ENCODE data around the gene CCT4.
"Not testable (repeated sequence)": the region's sequence is repeated elsewhere in the genome, so short reads cannot be mapped to it uniquely, and the experiment has no call there.

CCT4 gene

DNA sequence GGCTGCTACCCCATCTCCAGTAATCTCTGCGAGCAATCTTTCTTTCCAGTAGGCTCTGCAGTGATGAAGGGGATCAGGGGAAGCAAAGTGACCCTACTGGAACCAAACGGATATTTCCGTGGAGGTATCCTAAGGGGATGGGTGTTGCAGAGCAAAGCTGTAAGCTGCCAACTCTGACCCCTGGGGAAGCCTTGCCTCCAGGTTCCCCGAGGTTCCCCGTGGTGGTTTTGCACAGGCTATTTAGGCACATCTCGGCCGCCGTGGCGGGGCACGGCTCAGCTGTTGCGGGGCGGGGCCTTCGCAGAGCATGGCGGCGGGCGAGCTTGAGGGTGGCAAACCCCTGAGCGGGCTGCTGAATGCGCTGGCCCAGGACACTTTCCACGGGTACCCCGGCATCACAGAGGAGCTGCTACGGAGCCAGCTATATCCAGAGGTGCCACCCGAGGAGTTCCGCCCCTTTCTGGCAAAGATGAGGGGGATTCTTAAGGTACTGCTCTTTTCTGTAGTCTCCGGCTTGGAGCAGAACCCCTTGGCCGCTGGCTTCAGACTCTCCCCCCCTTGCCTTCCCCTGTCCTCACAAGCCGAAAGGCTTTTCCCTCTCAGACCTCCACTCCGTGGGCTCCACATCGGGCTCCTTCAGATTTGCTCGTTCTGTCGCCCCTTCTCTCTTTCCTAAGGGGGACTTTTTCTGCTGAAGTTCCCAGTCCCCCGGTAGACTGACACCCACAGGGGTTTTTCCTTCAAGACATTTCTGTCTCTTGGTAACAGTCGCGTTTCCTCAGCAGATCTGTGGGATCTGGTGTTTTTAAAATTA is 17.1 kb upstream of the CCT4 start, which contains the start of gene COMMD1:
COMMD1 (plus strand) TSS at position 303 of the 814 bp plus-strand sequence; CDS start at position 308, 5 bp downstream.
- peaks cover 7% of the 10 kb centered on the region for H3K4me1 Mint-ChIP-seq
- ATAC-seq = peak; percentile 99

GRCh38 chr2:61900281-61900680 is 11.8 kb upstream of the CCT4 start:
- Mint-ChIP-seq H3K36me3 (no peaks in the 10 kb centered on the region), H3K4me3 (no peak overlapping the region), H3K4me1 (peaks cover 6% of the 10 kb centered on the region), H3K9me3 (no peaks in the 10 kb centered on the region), H3K27ac (no peak overlapping the region)
- DNase-seq (ENCODE audit: low spot score in 2 of 2) = no peak
- no peak for ATAC-seq

More for the DNA sequence above, 17.1 kb upstream of the CCT4 start, which contains the start of gene COMMD1:
- Mint-ChIP-seq H3K9me3 (no peaks in the 10 kb centered on the region), H3K27ac (peak within 1 kb of the TSS; percentile 97), H3K36me3 (peaks cover 6% of the 10 kb centered on the region), H3K4me3 (peak within 1 kb of the TSS; percentile 97)
- peak; percentile 70 to 89 for DNase-seq (ENCODE audit: low spot score in 2 of 2)

- H3K9me3 Mint-ChIP-seq = no peaks in the 10 kb centered on the region
- H3K4me3 Mint-ChIP-seq = no peak overlapping the region
- ATAC-seq (no peak), DNase-seq (ENCODE audit: low spot score in 2 of 2) (no peak)
- H3K36me3 Mint-ChIP-seq = no peaks in the 10 kb centered on the region
- H3K27ac Mint-ChIP-seq = no peak overlapping the region
- H3K4me1 Mint-ChIP-seq = no peaks in the 10 kb centered on the region
These were observed 10.4 kb upstream of the CCT4 start for GRCh38 chr2:61898810-61899209.

- no peaks in the 10 kb centered on the region for H3K9me3 Mint-ChIP-seq
- H3K4me3 Mint-ChIP-seq = peak overlapping the region; percentile 78
- ATAC-seq (no peak), DNase-seq (ENCODE audit: low spot score in 2 of 2) (peak in 1 of 2 donors; percentile 55)
- peaks cover 28% of the 10 kb centered on the region for H3K4me1 Mint-ChIP-seq
- peaks cover 67% of the 10 kb centered on the region for H3K36me3 Mint-ChIP-seq
- H3K27ac Mint-ChIP-seq = peak overlapping the region; percentile 99
These were observed 664 bp downstream of the CCT4 start for GRCh38 chr2:61887717-61888266.

DNA sequence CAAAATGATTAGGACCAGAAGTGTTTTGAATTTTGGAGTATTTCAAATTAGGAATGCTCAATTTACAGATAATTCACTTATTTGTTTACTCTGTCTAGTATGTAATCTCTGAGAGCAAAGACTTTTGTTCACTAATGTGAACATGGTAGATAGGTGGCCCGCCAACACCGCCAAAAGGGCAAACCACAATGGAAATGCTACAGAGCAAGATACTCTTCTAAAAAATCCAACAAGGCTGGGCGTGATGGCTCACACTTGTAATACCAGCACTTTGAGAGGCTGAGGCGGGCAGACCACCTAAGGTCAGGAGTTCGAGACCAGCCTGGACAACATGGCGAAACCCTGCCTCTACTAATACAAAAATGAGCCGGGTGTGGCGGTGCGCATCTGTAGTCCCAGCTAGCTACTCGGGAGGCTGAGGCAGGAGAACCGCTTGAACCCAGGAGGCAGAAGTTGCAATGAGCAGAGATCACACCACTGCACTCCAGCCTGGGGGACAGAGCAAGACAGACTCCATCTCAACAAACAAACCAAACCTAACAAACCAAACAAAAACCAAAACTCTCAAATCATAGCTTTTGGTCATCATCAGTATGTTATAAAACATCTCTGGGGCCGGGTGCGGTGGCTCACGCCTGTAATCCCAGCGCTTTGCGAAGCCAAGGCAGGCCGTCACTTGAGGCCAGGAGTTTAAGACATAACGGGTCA is 2.4 kb downstream of the CCT4 start:
- H3K9me3 Mint-ChIP-seq = no peaks in the 10 kb centered on the region
- H3K27ac Mint-ChIP-seq = peak overlapping the region; percentile 99
- peak overlapping the region; percentile 78 for H3K4me3 Mint-ChIP-seq
- peaks cover 84% of the 10 kb centered on the region for H3K36me3 Mint-ChIP-seq
- ATAC-seq = no peak
- peaks cover 28% of the 10 kb centered on the region for H3K4me1 Mint-ChIP-seq
- no peak for DNase-seq (ENCODE audit: low spot score in 2 of 2)

GRCh38 chr2:61882850-61883249 is 5.6 kb downstream of the CCT4 start:
- Mint-ChIP-seq H3K9me3 (no peaks in the 10 kb centered on the region), H3K36me3 (peaks cover 100% of the 10 kb centered on the region), H3K27ac (peak overlapping the region; percentile 26), H3K4me3 (no peak overlapping the region), H3K4me1 (peaks cover 22% of the 10 kb centered on the region)
- ATAC-seq = no peak
- DNase-seq (ENCODE audit: low spot score in 2 of 2) = no peak

DNA sequence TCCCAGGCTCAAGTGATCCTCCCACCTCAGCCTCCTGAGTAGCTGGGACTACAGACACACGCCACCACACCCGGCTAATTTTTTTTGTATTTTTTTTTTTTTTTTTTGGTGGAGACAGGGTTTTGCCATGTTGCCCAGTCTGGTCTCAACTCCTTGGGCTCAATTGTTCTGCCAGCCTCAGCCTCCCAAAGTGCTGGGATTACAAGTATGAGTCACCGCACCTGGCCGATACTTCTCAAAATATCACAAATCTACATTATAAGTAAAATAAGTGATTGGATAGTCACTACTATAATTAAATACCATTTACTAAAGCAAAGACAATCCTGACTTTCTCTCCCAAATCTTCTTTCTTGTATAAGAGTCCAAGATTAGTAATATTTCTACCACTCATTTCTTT is 9.1 kb downstream of the CCT4 start:
- peaks cover 100% of the 10 kb centered on the region for H3K36me3 Mint-ChIP-seq
- not testable (repeated sequence) for H3K4me3 Mint-ChIP-seq; DNase-seq (ENCODE audit: low spot score in 2 of 2); ATAC-seq; H3K9me3 Mint-ChIP-seq; H3K27ac Mint-ChIP-seq; H3K4me1 Mint-ChIP-seq

DNA sequence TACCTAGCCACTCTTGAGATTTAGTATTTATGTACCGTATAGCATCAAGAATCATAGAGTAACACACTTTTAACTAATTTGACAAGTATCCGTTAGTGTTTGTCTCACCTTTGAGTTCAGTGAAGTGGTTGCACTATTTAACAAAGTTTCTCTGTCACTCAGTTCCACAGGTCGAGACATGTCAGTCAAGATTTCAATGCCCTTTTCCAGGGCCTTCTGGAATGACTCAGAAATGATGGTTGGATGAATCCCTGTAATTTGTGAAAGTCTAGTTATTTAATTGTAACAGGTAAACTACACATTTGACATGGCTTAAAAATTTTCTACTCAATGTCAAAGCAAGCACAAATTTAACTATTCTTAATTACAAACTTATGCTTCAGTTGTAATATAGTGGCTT is 9.7 kb downstream of the CCT4 start:
- H3K4me3 Mint-ChIP-seq = no peak overlapping the region
- DNase-seq (ENCODE audit: low spot score in 2 of 2) (no peak), ATAC-seq (no peak)
- no peaks in the 10 kb centered on the region for H3K9me3 Mint-ChIP-seq
- H3K36me3 Mint-ChIP-seq = peaks cover 100% of the 10 kb centered on the region
- H3K4me1 Mint-ChIP-seq = no peaks in the 10 kb centered on the region
- H3K27ac Mint-ChIP-seq = no peak overlapping the region

DNA sequence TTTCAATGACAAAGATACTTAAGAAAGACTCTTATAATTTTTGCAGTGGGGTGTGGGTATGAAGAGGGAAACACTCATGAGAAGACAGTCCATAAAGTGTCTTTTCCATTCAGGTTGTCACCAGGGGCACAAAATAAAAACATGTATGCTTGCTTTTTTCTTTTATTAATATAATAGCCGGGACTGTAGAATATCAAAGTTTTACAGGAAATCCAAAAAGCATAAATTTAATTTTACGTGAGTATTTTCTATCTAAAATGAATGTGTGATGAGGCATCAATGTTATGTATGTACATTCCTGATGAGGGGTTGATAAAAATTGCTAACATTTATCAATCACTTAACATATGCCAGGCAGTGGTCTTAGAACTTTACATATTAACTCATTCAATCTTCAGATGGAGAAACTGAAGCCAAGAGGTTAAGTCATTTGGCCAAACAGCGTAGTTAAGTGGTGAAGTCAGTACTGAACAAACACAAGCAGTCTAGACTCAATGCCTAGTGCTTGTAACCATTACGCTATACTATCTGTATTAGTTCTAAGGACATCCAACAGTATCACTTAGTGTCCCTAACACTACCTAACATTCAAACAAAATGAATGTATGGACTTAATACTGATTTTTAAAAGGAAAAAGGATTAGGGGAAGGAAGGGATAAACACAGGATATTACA is 10.7 kb downstream of the CCT4 start:
- Mint-ChIP-seq H3K27ac (no peak overlapping the region), H3K4me1 (no peaks in the 10 kb centered on the region), H3K9me3 (no peaks in the 10 kb centered on the region), H3K36me3 (peaks cover 100% of the 10 kb centered on the region), H3K4me3 (no peak overlapping the region)
- DNase-seq (ENCODE audit: low spot score in 2 of 2) (no peak), ATAC-seq (no peak)

GRCh38 chr2:61876400-61876799 is 12.1 kb downstream of the CCT4 start:
- peaks cover 100% of the 10 kb centered on the region for H3K36me3 Mint-ChIP-seq
- no peak for DNase-seq (ENCODE audit: low spot score in 2 of 2)
- no peak overlapping the region for H3K27ac Mint-ChIP-seq
- ATAC-seq = no peak
- no peaks in the 10 kb centered on the region for H3K9me3 Mint-ChIP-seq
- H3K4me3 Mint-ChIP-seq = no peak overlapping the region
- H3K4me1 Mint-ChIP-seq = no peaks in the 10 kb centered on the region

GRCh38 chr2:61866482-61867089 is 21.9 kb downstream of the CCT4 start:
- not testable (repeated sequence) for H3K4me1 Mint-ChIP-seq; H3K9me3 Mint-ChIP-seq; H3K4me3 Mint-ChIP-seq; H3K27ac Mint-ChIP-seq; DNase-seq (ENCODE audit: low spot score in 2 of 2); ATAC-seq
- peaks cover 78% of the 10 kb centered on the region for H3K36me3 Mint-ChIP-seq

GRCh38 chr2:61862085-61862484 is 26.4 kb downstream of the CCT4 start:
- ATAC-seq (no peak), DNase-seq (ENCODE audit: low spot score in 2 of 2) (no peak)
- H3K4me3 Mint-ChIP-seq = no peak overlapping the region
- peaks cover 33% of the 10 kb centered on the region for H3K36me3 Mint-ChIP-seq
- H3K4me1 Mint-ChIP-seq = no peaks in the 10 kb centered on the region
- H3K27ac Mint-ChIP-seq = no peak overlapping the region
- H3K9me3 Mint-ChIP-seq = peaks cover 3% of the 10 kb centered on the region

GRCh38 chr2:61857224-61857623 is 31.2 kb downstream of the CCT4 start:
- H3K36me3 Mint-ChIP-seq = peaks cover 13% of the 10 kb centered on the region
- H3K9me3 Mint-ChIP-seq = peaks cover 2% of the 10 kb centered on the region
- ATAC-seq = no peak
- H3K4me1 Mint-ChIP-seq = peaks cover 9% of the 10 kb centered on the region
- H3K4me3 Mint-ChIP-seq = no peak overlapping the region
- H3K27ac Mint-ChIP-seq = no peak overlapping the region
- no peak for DNase-seq (ENCODE audit: low spot score in 2 of 2)

GRCh38 chr2:61855318-61855613 is 33.2 kb downstream of the CCT4 start:
- Mint-ChIP-seq H3K9me3 (no peaks in the 10 kb centered on the region), H3K4me3 (peak overlapping the region; percentile 90), H3K36me3 (peaks cover 13% of the 10 kb centered on the region), H3K27ac (peak overlapping the region; percentile 95), H3K4me1 (peaks cover 9% of the 10 kb centered on the region)
- ATAC-seq = no peak
- DNase-seq (ENCODE audit: low spot score in 2 of 2) = no peak
